Activated CD4-positive, CD25-positive, alpha-beta regulatory T cell (primary cell): ENCODE data around the gene FRMD3.

ENCODE experiments used
- DNase-seq, 4 experiments: peaks; one replicate each; lab custom pipeline; 2025; lab: John Stamatoyannopoulos, UW

The FRMD3 gene

DNA sequence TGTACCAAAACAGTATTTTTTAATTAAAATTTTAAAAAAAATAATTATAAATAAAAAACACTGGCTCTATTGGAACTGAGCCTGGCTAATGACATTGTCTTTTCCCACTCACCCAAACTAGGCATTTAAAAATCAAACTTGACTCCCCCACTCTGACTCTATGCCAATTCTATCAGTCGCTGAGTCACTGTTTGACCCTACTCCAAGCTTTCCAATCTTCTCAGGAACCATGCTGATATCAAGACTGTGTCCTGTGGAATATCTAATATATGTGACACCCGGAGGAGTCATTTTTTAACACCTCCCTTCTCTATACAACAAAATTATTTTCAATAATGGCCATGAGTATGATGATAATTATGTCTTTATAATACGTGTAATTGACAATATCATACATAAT, 303.7 kb downstream of the FRMD3 start:
- DNase-seq: no peak

GRCh38 chr9:83233647-83234046, 304.6 kb downstream of the FRMD3 start:
- no peak for DNase-seq

DNA sequence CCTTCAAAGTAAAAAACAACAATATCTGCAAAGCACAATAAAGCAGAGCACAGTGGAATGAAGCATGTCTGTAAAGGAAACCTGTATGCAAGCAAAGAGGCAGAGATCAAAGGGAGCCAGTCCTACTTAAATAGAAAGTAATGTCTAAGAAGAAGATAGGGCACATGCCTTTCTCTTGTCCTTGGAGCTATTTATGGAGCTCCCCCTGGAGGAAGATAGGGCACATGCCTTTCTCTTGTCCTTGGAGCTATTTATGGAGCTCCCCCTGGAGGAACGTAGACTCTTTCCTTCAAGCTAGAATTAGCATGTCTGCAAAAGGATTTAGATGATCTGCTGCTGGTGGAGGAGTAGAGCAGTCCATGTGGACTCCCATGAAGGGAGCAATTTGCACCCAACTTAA, 307.2 kb downstream of the FRMD3 start:
- no peak for DNase-seq

DNA sequence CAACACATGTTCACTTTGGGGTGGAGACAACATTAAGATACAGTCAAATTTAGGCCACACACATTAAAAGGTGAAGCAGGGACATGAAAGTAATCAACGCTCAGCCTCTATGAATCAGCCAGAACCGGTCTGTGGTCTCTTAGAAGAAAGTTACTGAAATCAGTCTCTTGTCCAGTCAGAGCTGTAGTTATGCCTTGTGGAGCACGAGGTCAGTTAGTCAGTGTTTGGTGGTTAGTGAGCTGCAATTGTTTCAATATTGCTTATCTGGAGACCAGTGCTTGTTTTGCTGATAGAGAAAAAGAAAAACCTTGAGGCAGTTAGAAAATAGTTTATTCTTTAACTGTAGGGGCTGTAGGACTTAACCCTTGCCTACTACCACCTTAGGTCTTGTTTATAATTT, 317.5 kb downstream of the FRMD3 start:
- DNase-seq: no peak

- no peak for DNase-seq
Observed at GRCh38 chr9:83219924-83220438, 318.2 kb downstream of the FRMD3 start.

- DNase-seq: no peak
Observed at GRCh38 chr9:83219154-83219923, 318.9 kb downstream of the FRMD3 start.

- DNase-seq: no peak
Observed at GRCh38 chr9:83218411-83219090, 319.6 kb downstream of the FRMD3 start.

DNA sequence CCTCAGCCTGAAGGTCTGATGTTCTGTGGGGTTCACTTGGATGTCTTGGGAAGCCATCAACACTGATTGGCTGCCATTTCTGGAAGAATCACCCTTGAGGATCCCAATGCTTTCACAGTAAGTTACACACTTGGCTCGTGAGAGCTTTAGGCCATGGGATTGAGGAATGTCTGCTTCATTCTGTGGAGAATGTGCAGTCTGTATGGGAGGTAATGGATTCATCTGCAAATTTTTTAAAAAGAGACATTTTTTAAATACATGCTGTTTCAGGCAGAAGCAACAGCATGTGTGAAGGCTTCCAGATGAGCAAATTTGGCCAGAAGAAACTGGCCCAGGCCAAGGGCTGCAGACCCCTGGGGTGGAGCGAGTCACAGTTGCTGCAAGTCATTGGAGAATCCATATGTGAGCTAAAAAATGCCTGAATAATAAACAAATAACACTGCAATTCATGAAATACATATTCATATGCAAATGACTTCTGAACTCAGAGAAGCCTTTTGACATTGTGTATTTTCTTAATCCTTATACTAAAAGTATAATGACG, 328.9 kb downstream of the FRMD3 start:
- no peak for DNase-seq

GRCh38 chr9:83208065-83208850, 329.9 kb downstream of the FRMD3 start:
- DNase-seq: no peak

- no peak for DNase-seq
Observed at GRCh38 chr9:83204047-83204446, 334.2 kb downstream of the FRMD3 start.

- DNase-seq: no peak
Observed at GRCh38 chr9:83200531-83200930, 337.7 kb downstream of the FRMD3 start.

DNA sequence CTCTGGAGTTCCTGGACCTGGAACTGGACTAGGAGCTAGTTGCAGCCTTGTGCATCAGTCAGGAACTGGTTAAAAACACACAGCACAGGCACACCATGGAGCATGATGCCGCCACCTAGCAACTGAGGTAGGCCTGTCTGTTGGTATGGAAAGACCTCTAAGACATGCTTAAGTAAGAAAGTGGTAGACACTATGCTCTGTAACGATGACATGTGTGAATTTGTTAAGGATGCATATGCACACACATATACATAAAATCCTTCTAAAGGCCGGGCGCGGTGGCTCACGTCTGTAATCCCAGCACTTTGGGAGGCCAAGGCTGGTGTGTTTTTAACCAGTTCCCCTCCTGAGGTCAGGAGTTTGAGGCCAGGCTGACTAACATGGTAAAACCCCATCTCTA, 338.4 kb downstream of the FRMD3 start:
- DNase-seq: no peak

- no peak for DNase-seq
Observed at GRCh38 chr9:83199240-83199639, 339.0 kb downstream of the FRMD3 start.

DNA sequence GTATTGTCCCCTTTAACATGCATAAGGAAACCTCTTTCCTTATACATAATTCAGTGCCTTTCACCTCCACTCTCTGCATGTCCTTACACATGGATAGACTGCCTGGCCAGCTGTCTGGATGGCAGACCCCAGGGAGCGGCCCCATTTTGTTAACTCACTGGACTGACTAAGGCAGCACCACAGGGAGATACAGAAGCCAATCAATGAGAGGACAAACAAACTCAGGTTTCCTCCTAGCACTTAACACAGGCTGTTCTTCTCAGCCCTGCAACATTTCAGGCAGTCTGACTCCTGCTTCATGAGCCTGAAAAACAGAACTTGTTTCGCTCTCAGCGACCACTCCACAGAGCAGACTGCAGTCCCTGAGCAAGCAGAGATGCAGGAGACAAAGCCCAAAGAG, 339.8 kb downstream of the FRMD3 start:
- no peak for DNase-seq

- no peak for DNase-seq
Observed at GRCh38 chr9:83197591-83197990, 340.6 kb downstream of the FRMD3 start.

DNA sequence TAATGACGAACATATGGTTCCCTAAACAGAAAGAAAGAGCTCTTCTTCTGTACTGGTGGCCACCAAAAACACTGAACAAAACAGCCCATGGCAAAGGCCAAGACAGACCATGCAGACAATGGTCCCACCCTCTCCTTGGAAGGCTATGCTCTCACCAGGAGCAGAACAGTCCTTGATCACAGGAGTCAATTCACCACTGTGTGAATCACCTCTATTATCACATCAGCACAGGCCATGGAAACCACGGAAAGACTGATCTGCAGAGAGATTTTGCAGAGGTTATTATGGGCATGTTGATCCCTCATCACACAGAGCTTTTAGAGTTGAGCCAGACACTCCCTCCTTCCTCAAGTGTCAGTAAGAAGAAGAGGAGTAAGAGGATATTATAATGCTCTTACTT, 341.3 kb downstream of the FRMD3 start:
- DNase-seq: no peak
